Gastroesophageal sphincter (tissue), 4 donors: ENCODE measurements around the gene CLASRP. TPM values are rescaled to one million over a fixed set of nuclear protein-coding genes. Genes with fewer than 3 reads are reported as not detected.

Experiments
- ATAC-seq: fragments of 150-250 bp; one replicate; pipeline ENCODE4 v1.9.1; 2016; ENCODE audit warnings: mild to moderate bottlenecking, moderate library complexity
- H3K27ac ChIP-seq, 4 donors: fragments of 200-600 bp; sonication (generic) in 3 of 4; 1 replicate in 3 of 4; 2 replicates in 1 of 4; pipeline ENCODE4 v1.5.1; 2016 to 2019
- H3K27me3 ChIP-seq: fragments of 200-600 bp; sonication (generic); one replicate; pipeline ENCODE4 v1.5.1; 2019
- H3K36me3 ChIP-seq, 2 donors: fragments of 200-600 bp; sonication (generic); one replicate each; pipeline ENCODE4 v1.5.1; 2019; ENCODE audit warnings: control low read depth in 1 of 2
- H3K4me1 ChIP-seq, 3 donors: fragments of 200-600 bp; sonication (generic); 1 replicate in 2 of 3; 2 replicates in 1 of 3; pipeline ENCODE4 v1.5.1; 2016 to 2019; ENCODE audit warnings: control low read depth in 2 of 3
- H3K4me3 ChIP-seq, 2 donors: fragments of 200-600 bp; sonication (generic); one replicate each; pipeline ENCODE4 v1.5.1; 2019; ENCODE audit warnings: mild to moderate bottlenecking in 1 of 2, moderate library complexity in 1 of 2
- H3K9me3 ChIP-seq, 3 donors: fragments of 200-600 bp; sonication (generic); one replicate each; pipeline ENCODE4 v1.5.1; 2017 to 2019; ENCODE audit warnings: control low read depth in 2 of 3
- CTCF ChIP-seq, 4 experiments: fragments of 200-600 bp in 2 of 4; fragments of 450-650 bp in 2 of 4; sonication (generic) in 1 of 4; IDR thresholded peaks; one replicate each; pipeline ENCODE4 v1.5.1; 2017 to 2019; ENCODE audit warnings: antibody characterized with exemption in 4 of 4, mild to moderate bottlenecking in 2 of 4, moderate library complexity in 2 of 4
- EP300 ChIP-seq: sonication (generic); formaldehyde crosslinking; IDR thresholded peaks from one replicate; pipeline ENCODE4 v1.6.1; 2017; ENCODE audit warnings: antibody characterized with exemption, mild to moderate bottlenecking
- POLR2A ChIP-seq, 2 donors: fragments of 450-650 bp; IDR thresholded peaks; one replicate each; pipeline ENCODE4 v1.6.1; 2017; ENCODE audit warnings: antibody characterized with exemption in 2 of 2, mild to moderate bottlenecking in 2 of 2, moderate library complexity in 1 of 2
- POLR2AphosphoS5 ChIP-seq: sonication (generic); formaldehyde crosslinking; IDR thresholded peaks from one replicate; pipeline ENCODE4 v1.6.1; 2017; ENCODE audit warnings: antibody characterized with exemption
- WGBS, 2 donors: methylation state at CpG; one replicate each; pipeline ENCODE4 v1.1.5; 2018; ENCODE audit warnings: low coverage in 1 of 2; 5-methylcytosine and 5-hydroxymethylcytosine counted together
- total RNA-seq, 4 donors: library from RNA; depleted of rRNA; stranded (reverse); fragments of >200 nt; gene quantifications; one replicate each; pipeline ENCODE4 v1.1.0, GENCODE V29; 2016

Gene CLASRP
- total RNA-seq, 4 donors from 2014 or later: 33.6 to 82.5 (median 54.7) TPM

DNA sequence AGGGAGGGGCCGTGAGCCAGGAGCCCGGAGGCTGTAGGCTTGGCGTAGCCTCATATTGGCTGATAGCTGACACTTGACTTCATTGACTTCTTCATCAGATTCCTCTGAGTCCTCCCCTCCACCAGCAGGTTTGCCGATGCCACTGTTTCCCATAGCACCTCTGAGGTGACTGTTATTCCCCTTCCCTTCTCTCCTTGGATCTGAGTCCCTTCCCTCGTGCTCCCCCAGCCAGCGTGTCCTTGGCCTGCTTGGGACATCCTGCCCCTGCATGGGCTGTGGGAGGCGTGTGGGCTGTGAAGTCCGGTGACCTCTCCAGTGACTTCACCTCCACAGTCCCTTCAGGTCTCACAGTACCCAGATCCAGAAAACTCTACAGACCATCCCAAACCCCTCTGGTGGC, 63.0 kb downstream of the CLASRP start:
- Histone ChIP-seq H3K27ac (no peak overlapping the region), H3K27me3 (no peaks in the 10 kb centered on the region), H3K9me3 (no peaks in the 10 kb centered on the region), H3K4me1 (peaks cover 0 to 76% (median 35%) of the 10 kb centered on the region in 3 donors), H3K36me3 (no peaks in the 10 kb centered on the region), H3K4me3 (no peak overlapping the region)
- WGBS, 2 donors: 70 to 90% methylated on average over 4 of the region's 8 CpGs
- no peak for TF ChIP-seq EP300
- TF ChIP-seq POLR2A (IDR thresholded peaks at IDR 0.05): no peak
- no peak for TF ChIP-seq POLR2AphosphoS5
- no peak for TF ChIP-seq CTCF (IDR thresholded peaks at IDR 0.05)
- no peak for ATAC-seq

DNA sequence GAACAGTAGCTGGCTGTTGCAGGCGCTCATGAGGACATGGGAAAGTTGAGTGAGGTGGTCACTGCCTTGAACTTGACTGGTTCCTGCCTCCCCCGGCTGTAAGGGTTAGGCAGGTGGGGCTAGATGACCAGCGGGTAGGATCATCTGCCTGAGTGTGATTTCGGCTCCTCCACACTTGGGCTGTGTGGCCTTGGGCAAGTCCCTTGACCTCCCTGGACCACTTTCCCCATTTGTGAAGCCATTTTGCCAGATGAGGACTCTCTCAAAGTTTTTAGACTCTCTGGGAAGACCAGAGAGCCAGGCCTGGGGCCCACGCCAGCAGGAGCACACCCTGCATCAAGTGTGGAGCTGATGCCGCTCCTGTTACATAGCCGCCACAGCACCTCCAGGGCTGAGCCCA, 63.6 kb downstream of the CLASRP start:
- H3K27ac ChIP-seq: no peak overlapping the region
- no peak for TF ChIP-seq POLR2A (IDR thresholded peaks at IDR 0.05)
- TF ChIP-seq EP300: no peak
- TF ChIP-seq POLR2AphosphoS5: no peak
- no peak for TF ChIP-seq CTCF (IDR thresholded peaks at IDR 0.05)
- H3K36me3 ChIP-seq: no peaks in the 10 kb centered on the region
- no CpG with 5 or more reads among the region's 7 CpGs for WGBS, 2 donors
- no peak for ATAC-seq
- peaks cover 0 to 69% (median 34%) of the 10 kb centered on the region in 3 donors for H3K4me1 ChIP-seq
- H3K27me3 ChIP-seq: no peaks in the 10 kb centered on the region
- no peaks in the 10 kb centered on the region for H3K9me3 ChIP-seq
- no peak overlapping the region for H3K4me3 ChIP-seq

DNA sequence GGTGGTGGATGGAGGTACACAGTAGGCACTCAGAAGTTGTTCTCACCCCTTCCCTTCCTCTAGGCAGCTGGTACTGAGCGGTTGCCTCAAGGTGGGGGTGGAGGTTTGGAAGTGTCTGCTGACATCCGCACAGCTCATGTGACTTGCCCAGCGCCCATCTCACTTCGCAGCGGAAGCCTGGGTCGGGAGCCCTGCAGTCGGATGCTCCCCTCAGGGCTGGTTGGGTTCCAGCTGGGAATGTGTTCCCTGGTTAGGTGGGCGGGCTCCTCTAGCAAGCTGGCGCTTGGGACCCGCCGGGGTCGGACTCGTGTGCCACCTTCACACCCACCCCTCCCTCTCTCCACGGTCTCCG, 64.3 kb downstream of the CLASRP start:
- H3K4me1 ChIP-seq: peaks cover 0 to 63% (median 28%) of the 10 kb centered on the region in 3 donors
- 30% methylated on average over 2 of the region's 15 CpGs; no CpG with 5 or more reads in 1 of the 2 donors for WGBS, 2 donors
- H3K27ac ChIP-seq: peak overlapping the region in 1 of 4 donors; percentile 8
- no peaks in the 10 kb centered on the region for H3K9me3 ChIP-seq
- no peaks in the 10 kb centered on the region for H3K36me3 ChIP-seq
- H3K27me3 ChIP-seq: no peaks in the 10 kb centered on the region
- peak; percentile 28 for ATAC-seq
- no peak for TF ChIP-seq CTCF (IDR thresholded peaks at IDR 0.05)
- no peak for TF ChIP-seq EP300
- no peak for TF ChIP-seq POLR2A (IDR thresholded peaks at IDR 0.05)
- TF ChIP-seq POLR2AphosphoS5: no peak
- H3K4me3 ChIP-seq: peak overlapping the region in 1 of 2 donors; percentile 23

DNA sequence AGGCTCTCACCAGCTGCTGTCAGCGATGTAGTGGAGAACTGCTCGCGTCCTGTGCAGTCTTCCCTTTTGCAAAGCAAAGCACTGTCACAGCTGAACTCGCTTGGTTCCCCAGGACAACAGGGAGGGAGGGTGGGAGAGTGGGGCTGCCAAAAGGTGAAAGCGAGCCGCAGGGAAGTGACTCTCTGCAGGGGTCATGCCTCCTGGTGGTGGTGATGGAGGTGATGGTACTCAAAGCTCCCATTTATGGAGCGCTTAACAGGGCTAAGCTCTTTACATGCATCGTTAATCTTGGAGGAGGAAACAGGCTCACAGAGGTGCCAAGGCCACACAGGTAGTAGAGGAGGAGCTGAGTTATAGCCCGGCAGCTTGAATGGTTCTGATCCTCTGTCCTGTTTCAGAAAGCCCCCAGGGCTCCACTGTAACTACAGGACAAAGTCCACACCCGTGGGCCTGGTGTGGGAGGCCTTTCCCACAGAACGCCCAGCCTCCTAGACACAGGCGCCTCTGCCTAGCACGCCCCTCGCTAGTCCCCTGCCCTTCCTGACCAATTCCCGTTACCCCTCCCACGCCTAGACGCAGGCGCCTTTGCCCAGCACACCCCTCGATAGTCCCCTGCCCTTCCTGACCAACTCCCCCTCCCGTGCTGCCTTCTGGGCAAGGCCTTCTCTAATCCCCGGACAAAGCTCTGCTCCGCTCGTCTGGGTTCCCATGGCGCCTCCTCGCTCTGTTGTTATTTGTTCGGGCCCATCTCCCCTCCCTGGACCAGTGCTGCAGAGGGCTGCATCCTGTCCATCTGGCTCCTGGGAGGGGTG, 64.9 kb downstream of the CLASRP start:
- peak overlapping the region in 1 of 4 donors; percentile 8 for H3K27ac ChIP-seq
- H3K36me3 ChIP-seq: no peaks in the 10 kb centered on the region
- H3K4me1 ChIP-seq: peaks cover 0 to 57% (median 22%) of the 10 kb centered on the region in 3 donors
- H3K27me3 ChIP-seq: no peaks in the 10 kb centered on the region
- peak overlapping the region in 1 of 2 donors; percentile 23 for H3K4me3 ChIP-seq
- 7 to 48% methylated on average over 3 to 19 of the region's 26 CpGs for WGBS, 2 donors
- no peak for TF ChIP-seq CTCF (IDR thresholded peaks at IDR 0.05)
- TF ChIP-seq POLR2A (IDR thresholded peaks at IDR 0.05): no peak
- no peak for TF ChIP-seq POLR2AphosphoS5
- no peak for TF ChIP-seq EP300
- no peaks in the 10 kb centered on the region for H3K9me3 ChIP-seq
- ATAC-seq: no peak
